Endothelial cell of umbilical vein (primary cell): ENCODE data around the gene LGR4. TPM values are rescaled to one million over a fixed set of nuclear protein-coding genes. Genes with fewer than 3 reads are reported as not detected.

Experiments
- BruUV-seq: library from RNA; stranded (reverse); fragments of 400-500 nt; replicated peaks from 2 replicates; lab custom pipeline; 2021; lab: Mats Ljungman, UMichigan
- CTCF ChIA-PET: fragments of 300-600, 350-600 bp; sonication (Branson Sonifier 250); formaldehyde crosslinking; loops from one replicate; lab custom pipeline; 2021; ENCODE audit warnings: antibody characterized with exemption, inconsistent platforms; lab: Charles Lee
- POLR2A ChIA-PET: fragments of 300-600, 350-600 bp; sonication (Branson Sonifier 250); formaldehyde crosslinking; loops from one replicate; lab custom pipeline; 2021; ENCODE audit warnings: antibody characterized with exemption, inconsistent platforms; lab: Charles Lee
- DNase-seq: peaks from one replicate; pipeline ENCODE4 v3.0.0-alpha.2; 2011; ENCODE audit warnings: low read depth, low spot score
- FAIRE-seq: peaks from 2 replicates; lab custom pipeline; 2011; peaks lifted over from hg19 to GRCh38; lab: Jason Lieb, UNC
- H2AFZ ChIP-seq: 2 replicates; pipeline ENCODE4 v1.6.0; 2012; ENCODE audit warnings: low read depth, low read length, control low read depth, inconsistent platforms
- H3K27ac ChIP-seq: 2 replicates; pipeline ENCODE4 v1.5.1; 2011; ENCODE audit warnings: low read depth, mild to moderate bottlenecking, control low read depth, low read length, moderate library complexity; ENCODE audit not compliant: insufficient read depth
- H3K27me3 ChIP-seq, 2 experiments: 2 replicates each; pipeline versions ENCODE4 v1.6.0 to v1.6.1; 2011; ENCODE audit warnings: low read length in 2 of 2, mixed read lengths in 1 of 2; ENCODE audit not compliant: control insufficient read depth in 2 of 2, insufficient read depth in 2 of 2
- H3K36me3 ChIP-seq, 2 experiments: 2 replicates in 1 of 2; 3 replicates in 1 of 2; pipeline ENCODE4 v1.5.1; 2011; ENCODE audit warnings: low read length in 2 of 2, mild to moderate bottlenecking in 1 of 2, moderate library complexity in 1 of 2; ENCODE audit not compliant: control insufficient read depth in 2 of 2, insufficient read depth in 2 of 2; ENCODE audit errors: extremely low read depth in 1 of 2
- H3K4me1 ChIP-seq: 3 replicates; pipeline ENCODE4 v1.5.1; 2011; ENCODE audit warnings: mild to moderate bottlenecking, low read length; ENCODE audit not compliant: control insufficient read depth, insufficient read depth; ENCODE audit errors: extremely low read depth
- H3K4me2 ChIP-seq: 2 replicates; pipeline ENCODE4 v1.6.1; 2011; ENCODE audit warnings: low read length, control low read depth, mixed read lengths; ENCODE audit not compliant: insufficient read depth
- H3K4me3 ChIP-seq, 3 experiments: fragments of 200-600 bp in 1 of 3; sonication (generic), shearing (Covaris generic) in 1 of 3; replicated peaks in 1 of 3; 2 replicates each; pipeline ENCODE4 v1.5.1; 2011 to 2016; ENCODE audit warnings: control low read depth in 3 of 3, low read length in 3 of 3, mild to moderate bottlenecking in 2 of 3, inconsistent platforms in 1 of 3, low read depth in 1 of 3, moderate library complexity in 1 of 3; ENCODE audit not compliant: insufficient read depth in 1 of 3
- H3K79me2 ChIP-seq: 2 replicates; pipeline ENCODE4 v1.6.0; 2012; ENCODE audit warnings: low read length, inconsistent platforms; ENCODE audit not compliant: control insufficient read depth, insufficient read depth
- H3K9ac ChIP-seq: replicated peaks from 2 replicates; pipeline ENCODE3; 2011; ENCODE audit warnings: low read length, control low read depth; ENCODE audit not compliant: insufficient read depth; ENCODE audit errors: extremely low read depth
- H3K9me1 ChIP-seq: replicated peaks from 3 replicates; pipeline ENCODE4 v1.6.0; 2011; ENCODE audit warnings: mild to moderate bottlenecking, low read length; ENCODE audit not compliant: control insufficient read depth, insufficient read depth; ENCODE audit errors: extremely low read depth
- H3K9me3 ChIP-seq: replicated peaks from 2 replicates; pipeline ENCODE4 v1.5.1; 2012; ENCODE audit warnings: low read length, inconsistent platforms; ENCODE audit not compliant: control insufficient read depth, insufficient read depth
- H4K20me1 ChIP-seq: replicated peaks from 2 replicates; pipeline ENCODE3; 2011; ENCODE audit warnings: mild to moderate bottlenecking, low read length; ENCODE audit not compliant: control insufficient read depth, insufficient read depth; ENCODE audit errors: extremely low read depth
- EZH2 ChIP-seq: IDR thresholded peaks from 2 replicates; pipeline ENCODE4 v1.6.1; 2012; ENCODE audit warnings: borderline replicate concordance, low read depth, mild to moderate bottlenecking, moderate library complexity, low read length, inconsistent platforms; ENCODE audit not compliant: severe bottlenecking
- FOS ChIP-seq: IDR thresholded peaks from 2 replicates; pipeline ENCODE4 v1.6.1; 2011; ENCODE audit warnings: mild to moderate bottlenecking, low read length, moderate library complexity, borderline replicate concordance; ENCODE audit not compliant: insufficient read depth
- GATA2 ChIP-seq: IDR thresholded peaks from 2 replicates; pipeline ENCODE4 v1.7.0; 2011; ENCODE audit warnings: low read depth, mild to moderate bottlenecking, moderate library complexity, mixed read lengths, low read length; ENCODE audit not compliant: insufficient read length, insufficient read depth
- POLR2A ChIP-seq: IDR thresholded peaks from 2 replicates; pipeline ENCODE4 v1.6.1; 2012; ENCODE audit warnings: low read depth, mild to moderate bottlenecking, control low read depth, low read length
- dilution Hi-C: fragments of 300-500 bp; cut with MboI; formaldehyde crosslinking; loops from one replicate; pipeline ENCODE4 v1.15.0; 2019; ENCODE audit warnings: low sequenced_read_pairs; ENCODE audit not compliant: extremely low pct_ligation_motif_present
- intact Hi-C: fragments of 100-400 bp; cut with micrococcal nuclease; formaldehyde crosslinking; loops from one replicate; pipeline ENCODE4 v1.10.0; 2022
- polyA plus RNA-seq, 4 experiments: library from polyadenylated mRNA; depleted of rRNA in 3 of 4; stranded (reverse) in 3 of 4; unstranded in 1 of 4; fragments of >200 nt; gene quantifications; 2 replicates each; pipeline versions ENCODE4 v1.2.1 to v1.2.3, GENCODE V29; 2011 to 2012; ENCODE audit warnings: missing spikeins in 1 of 4
- total RNA-seq: library from RNA; stranded (reverse); gene quantifications from 2 replicates; pipeline ENCODE4 v1.2.3, GENCODE V29; 2021

The LGR4 gene
- total and polyA plus RNA-seq, 2 donors (not counting 3 experiments of a cell fraction or from before 2014, with no cell fraction given), result 1.3 to 3.1 TPM

DNA sequence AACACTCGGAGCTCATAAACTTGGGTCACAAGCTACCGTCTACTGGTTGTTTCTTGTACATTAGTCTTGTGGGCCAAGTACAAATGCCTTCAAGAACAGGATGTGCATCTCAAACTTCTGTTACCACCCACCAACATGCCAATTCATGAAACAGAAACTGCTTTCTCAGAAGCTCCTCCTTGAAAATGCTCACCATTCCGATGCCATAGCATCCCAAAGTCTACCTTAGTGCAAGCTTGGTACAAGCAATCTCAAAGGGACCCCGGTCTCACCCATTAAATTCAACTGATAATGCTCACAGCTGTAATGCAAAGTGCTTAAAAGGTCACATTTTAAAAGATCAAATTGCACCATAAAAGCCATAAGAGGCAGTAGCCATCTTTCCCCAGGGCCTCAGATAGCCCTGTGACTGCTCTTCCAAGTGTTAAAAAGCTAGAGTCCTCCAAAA lies 77.8 kb downstream of the LGR4 start:
- Histone ChIP-seq H4K20me1 (no peaks in the 10 kb centered on the region), H3K27me3 (no peaks in the 10 kb centered on the region), H3K4me2 (no peak overlapping the region), H3K9me1 (no peaks in the 10 kb centered on the region), H3K27ac (no peak overlapping the region), H3K79me2 (no peaks in the 10 kb centered on the region), H3K4me3 (no peak overlapping the region), H2AFZ (no peak overlapping the region), H3K9me3 (no peaks in the 10 kb centered on the region), H3K9ac (no peak overlapping the region), H3K36me3 (no peaks in the 10 kb centered on the region), H3K4me1 (peaks cover 6% of the 10 kb centered on the region)
- dilution Hi-C loops, result no loop called here
- DNase-seq (no peak), FAIRE-seq (no peak)
- BruUV-seq, result no TSS peak
- ChIA-PET CTCF (interaction anchor here (0.5 to 2.4 kb wide), 3 partner anchors 11 to 91 kb away, joined by 3 to 10 read pairs (median 5); partner anchors contain the start of gene LGR4), POLR2A (no interaction called here)
- intact Hi-C loops, result no loop called here
- no peak for TF ChIP-seq POLR2A

DNA sequence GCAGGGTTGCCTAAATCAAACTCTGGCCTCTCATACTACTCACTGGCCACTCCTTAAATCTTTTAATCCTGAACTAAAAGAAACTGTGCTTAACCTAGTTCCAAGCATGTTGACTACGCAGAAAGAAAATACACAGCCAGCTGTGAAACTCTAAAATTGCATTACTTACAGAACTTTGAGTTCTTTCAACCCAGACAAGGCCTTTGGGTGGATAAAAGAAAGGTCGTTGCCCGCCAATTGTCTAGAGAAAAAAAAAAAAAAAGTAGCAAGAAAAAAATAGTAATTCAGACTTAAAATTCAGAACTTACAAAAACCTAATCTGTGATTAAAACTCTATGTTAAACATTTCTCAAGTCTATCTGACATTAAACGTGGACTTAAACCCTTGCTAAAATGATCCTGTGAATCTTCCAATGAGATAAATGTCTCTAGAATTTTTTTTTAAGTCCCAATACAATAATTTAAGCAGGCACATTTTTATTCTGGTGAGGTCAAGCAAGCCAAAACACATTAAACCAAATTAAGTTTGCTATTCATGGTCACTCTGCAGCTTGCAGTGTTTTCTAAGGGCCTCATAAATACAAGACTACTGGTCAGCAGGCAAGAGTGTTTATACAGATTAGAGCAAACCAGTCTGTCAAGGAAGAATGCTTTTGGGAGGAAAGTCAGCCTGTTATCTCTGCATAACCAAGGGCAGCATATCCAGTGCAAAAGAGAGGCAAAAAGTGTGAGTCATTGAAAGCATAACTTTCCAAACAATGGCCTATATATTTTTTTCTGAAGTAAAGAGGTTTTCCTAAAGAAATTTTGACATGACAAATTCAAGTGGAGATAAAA lies 80.1 kb downstream of the LGR4 start:
- peaks cover 6% of the 10 kb centered on the region for H3K4me1 ChIP-seq
- DNase-seq (peak; percentile 81), FAIRE-seq (peak; percentile 71)
- H4K20me1 ChIP-seq, result no peaks in the 10 kb centered on the region
- no peaks in the 10 kb centered on the region for H3K36me3 ChIP-seq
- POLR2A ChIA-PET, result no interaction called here
- H3K4me2 ChIP-seq, result no peak overlapping the region
- H3K27me3 ChIP-seq, result no peaks in the 10 kb centered on the region
- H3K79me2 ChIP-seq, result no peaks in the 10 kb centered on the region
- H3K9me1 ChIP-seq, result no peaks in the 10 kb centered on the region
- no TSS peak for BruUV-seq
- H3K27ac ChIP-seq, result no peak overlapping the region
- H3K9me3 ChIP-seq, result no peaks in the 10 kb centered on the region
- H2AFZ ChIP-seq, result no peak overlapping the region
- CTCF ChIA-PET, result no interaction called here
- TF ChIP-seq EZH2 (no peak), GATA2 (peak; percentile 38), FOS (peak; percentile 72)
- H3K9ac ChIP-seq, result no peak overlapping the region
- dilution Hi-C loops (no loop called here), intact Hi-C loops (no loop called here)
- no peak overlapping the region for H3K4me3 ChIP-seq
